Measurements from ENCODE around the gene HAND1.

The HAND1 gene

GRCh38 chr5:154522284-154522683 is 44.3 kb upstream of the HAND1 start:
- TF ChIP-seq CTCF (IDR thresholded peaks at IDR 0.05; ENCODE audit: borderline replicate concordance, control extremely low read depth, extremely low read depth, insufficient read depth, missing control alignments), result no peak
- in situ Hi-C loops (cut with MboI; ENCODE audit: low sequenced_read_pairs, unreplicated experiment), result no loop called here
- DNase-seq (ENCODE audit: low spot score), result no peak

GRCh38 chr5:154521756-154522155 is 43.7 kb upstream of the HAND1 start:
- in situ Hi-C loops (cut with MboI; ENCODE audit: low sequenced_read_pairs, unreplicated experiment), result no loop called here
- TF ChIP-seq CTCF (IDR thresholded peaks at IDR 0.05; ENCODE audit: borderline replicate concordance, control extremely low read depth, extremely low read depth, insufficient read depth, missing control alignments), result no peak
- no peak for DNase-seq (ENCODE audit: low spot score)

- DNase-seq (ENCODE audit: low spot score), result peak; percentile 69
- in situ Hi-C loops (cut with MboI; ENCODE audit: low sequenced_read_pairs, unreplicated experiment), result no loop called here
- TF ChIP-seq CTCF (IDR thresholded peaks at IDR 0.05; ENCODE audit: borderline replicate concordance, control extremely low read depth, extremely low read depth, insufficient read depth, missing control alignments), result peak; percentile 61
These were observed 42.9 kb upstream of the HAND1 start for GRCh38 chr5:154520861-154521453.

- TF ChIP-seq CTCF (IDR thresholded peaks at IDR 0.05; ENCODE audit: borderline replicate concordance, control extremely low read depth, extremely low read depth, insufficient read depth, missing control alignments), result no peak
- no peak for DNase-seq (ENCODE audit: low spot score)
- in situ Hi-C loops (cut with MboI; ENCODE audit: low sequenced_read_pairs, unreplicated experiment), result no loop called here
These were observed 41.3 kb upstream of the HAND1 start for GRCh38 chr5:154519359-154519758.

- TF ChIP-seq CTCF (IDR thresholded peaks at IDR 0.05; ENCODE audit: borderline replicate concordance, control extremely low read depth, extremely low read depth, insufficient read depth, missing control alignments), result no peak
- no peak for DNase-seq (ENCODE audit: low spot score)
- in situ Hi-C loops (cut with MboI; ENCODE audit: low sequenced_read_pairs, unreplicated experiment), result no loop called here
These were observed 40.4 kb upstream of the HAND1 start for GRCh38 chr5:154518438-154518867.

- TF ChIP-seq CTCF (IDR thresholded peaks at IDR 0.05; ENCODE audit: borderline replicate concordance, control extremely low read depth, extremely low read depth, insufficient read depth, missing control alignments), result no peak
- in situ Hi-C loops (cut with MboI; ENCODE audit: low sequenced_read_pairs, unreplicated experiment), result no loop called here
- DNase-seq (ENCODE audit: low spot score), result no peak
These were observed 39.9 kb upstream of the HAND1 start for GRCh38 chr5:154517810-154518437.
